Testis (tissue), 3 donors: ENCODE results near the gene CTTNBP2. TPM values are rescaled to one million over a fixed set of nuclear protein-coding genes. Genes with fewer than 3 reads are reported as not detected.

Experiments used
- DNase-seq: peaks from one replicate; pipeline ENCODE4 v3.0.0-alpha.2; 2019
- H3K27ac ChIP-seq, 2 donors: fragments of 200-600 bp; sonication (generic); one replicate each; pipeline ENCODE4 v1.5.1; 2019
- H3K27me3 ChIP-seq: fragments of 200-600 bp; sonication (generic); one replicate; pipeline ENCODE4 v1.5.1; 2019
- H3K36me3 ChIP-seq: fragments of 200-600 bp; sonication (generic); one replicate; pipeline ENCODE4 v1.5.1; 2017; ENCODE audit warnings: low read depth; ENCODE audit errors: missing control alignments
- H3K4me1 ChIP-seq: fragments of 200-600 bp; sonication (generic); one replicate; pipeline ENCODE4 v1.5.1; 2019
- H3K4me3 ChIP-seq, 2 donors: fragments of 200-600 bp; sonication (generic); one replicate each; pipeline ENCODE4 v1.5.1; 2017 to 2019
- H3K9me3 ChIP-seq: fragments of 200-600 bp; sonication (generic); one replicate; pipeline ENCODE4 v1.5.1; 2017
- CTCF ChIP-seq, 3 experiments: fragments of 450-650 bp in 2 of 3; fragments of 200-600 bp in 1 of 3; sonication (generic) in 1 of 3; IDR thresholded peaks; one replicate each; pipeline ENCODE4 v1.5.1; 2016 to 2019; ENCODE audit warnings: antibody characterized with exemption in 3 of 3, mild to moderate bottlenecking in 2 of 3, moderate library complexity in 1 of 3
- POLR2A ChIP-seq: fragments of 450-650 bp; IDR thresholded peaks from one replicate; pipeline ENCODE4 v1.6.1; 2017; ENCODE audit warnings: antibody characterized with exemption, mild to moderate bottlenecking, moderate library complexity
- WGBS, 2 donors: methylation state at CpG; one replicate each; pipeline ENCODE4 v1.1.5; 2018; 5-methylcytosine and 5-hydroxymethylcytosine counted together
- intact Hi-C: fragments of 100-400 bp; cut with DNase I; formaldehyde crosslinking; loops from one replicate; pipeline ENCODE4 v1.15.1; 2023; ENCODE audit warnings: low total_unique reads
- polyA plus RNA-seq: library from polyadenylated mRNA; stranded (reverse); fragments of 350-450 nt; fragmentation: Illumina TruSeq; extraction: RNeasy Lipid Tissue Mini Kit (QIAGEN cat#74804); gene quantifications from one replicate; pipeline ENCODE4 v1.2.3, GENCODE V29; 2014; ENCODE audit warnings: low read depth, low replicate concordance; ENCODE audit not compliant: insufficient read depth
- total RNA-seq, 2 donors: library from RNA; depleted of rRNA; stranded (reverse); fragments of >200 nt; gene quantifications; one replicate each; pipeline ENCODE4 v1.2.3, GENCODE V29; 2016

Gene CTTNBP2
- total and polyA plus RNA-seq, 3 donors from 2014 or later, result 2.7 to 4.3 (median 3.4) TPM

DNA sequence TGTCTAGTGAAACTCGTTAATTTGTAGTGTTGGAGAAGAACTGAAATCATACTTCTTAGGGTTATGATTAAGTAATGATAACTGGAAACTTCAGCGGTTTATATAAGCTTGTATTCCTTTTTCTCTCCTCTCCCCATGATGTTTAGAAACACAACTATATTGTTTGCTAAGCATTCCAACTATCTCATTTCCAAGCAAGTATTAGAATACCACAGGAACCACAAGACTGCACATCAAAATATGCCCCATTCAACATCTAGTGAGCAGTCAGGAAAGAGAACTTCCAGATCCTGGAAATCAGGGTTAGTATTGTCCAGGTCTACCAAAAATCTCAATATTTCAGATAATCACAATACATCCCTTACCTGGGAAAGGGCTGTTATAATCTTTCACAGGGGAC, 205.8 kb downstream of the CTTNBP2 start:
- no peak for TF ChIP-seq POLR2A
- no peak for TF ChIP-seq CTCF (IDR thresholded peaks at IDR 0.05)
- no peak for DNase-seq
- WGBS, 2 donors, result 77 to 78% methylated on average over 2 of the region's 2 CpGs
- Histone ChIP-seq H3K27me3 (no peaks in the 10 kb centered on the region), H3K27ac (no peak overlapping the region), H3K4me1 (no peaks in the 10 kb centered on the region), H3K4me3 (no peak overlapping the region), H3K9me3 (no peaks in the 10 kb centered on the region), H3K36me3 (no peaks in the 10 kb centered on the region)
- intact Hi-C loops, result no loop called here

DNA sequence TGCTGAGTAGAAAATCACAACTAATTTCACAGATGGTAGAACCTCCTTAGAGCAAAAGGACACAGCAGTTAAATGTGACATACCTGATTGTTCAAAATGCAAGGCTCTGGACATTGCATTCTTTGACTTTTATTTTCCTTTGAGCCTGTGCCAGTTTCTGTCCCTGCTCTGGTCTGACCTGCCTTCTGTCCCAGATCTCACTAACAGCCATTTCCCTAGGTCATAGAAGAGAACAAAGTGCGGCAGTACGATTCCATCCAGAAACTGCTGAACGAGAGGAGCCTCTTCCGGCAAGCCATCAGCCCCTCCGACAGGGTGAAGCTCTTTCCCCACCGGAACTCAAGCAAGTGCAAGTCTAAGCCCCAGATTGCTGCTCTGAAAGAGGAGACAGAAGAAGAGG, 206.6 kb downstream of the CTTNBP2 start:
- no peak for TF ChIP-seq CTCF (IDR thresholded peaks at IDR 0.05)
- no peak for TF ChIP-seq POLR2A
- no peaks in the 10 kb centered on the region for H3K27me3 ChIP-seq
- intact Hi-C loops, result no loop called here
- WGBS, 2 donors, result 87 to 93% methylated on average over 6 of the region's 6 CpGs
- DNase-seq, result no peak
- H3K27ac ChIP-seq, result no peak overlapping the region
- no peaks in the 10 kb centered on the region for H3K9me3 ChIP-seq
- H3K4me3 ChIP-seq, result no peak overlapping the region
- no peaks in the 10 kb centered on the region for H3K4me1 ChIP-seq
- H3K36me3 ChIP-seq, result no peaks in the 10 kb centered on the region

DNA sequence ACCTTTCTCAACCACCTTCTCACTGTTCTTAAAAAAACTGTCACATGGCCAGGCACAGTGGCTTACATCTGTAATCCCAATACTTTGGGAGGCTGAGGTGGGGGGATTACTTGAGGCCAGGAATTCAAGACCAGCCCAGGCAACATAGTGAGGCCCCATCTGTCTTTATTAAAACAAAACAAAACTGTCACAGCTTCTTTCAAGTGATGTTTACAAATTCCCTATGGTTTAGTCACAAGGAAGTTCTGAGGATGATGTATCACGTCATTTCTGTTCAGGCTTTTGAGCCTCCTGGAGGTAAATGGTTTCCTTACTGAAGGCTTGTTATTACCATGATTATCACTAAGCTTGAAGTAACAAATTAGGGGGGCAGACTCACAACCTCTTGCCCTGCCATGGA, 207.2 kb downstream of the CTTNBP2 start:
- 67 to 93% methylated on average over 1 of the region's 1 CpG for WGBS, 2 donors
- no peak overlapping the region for H3K4me3 ChIP-seq
- TF ChIP-seq CTCF (IDR thresholded peaks at IDR 0.05) (no peak), POLR2A (no peak)
- intact Hi-C loops, result no loop called here
- no peak overlapping the region for H3K27ac ChIP-seq
- no peaks in the 10 kb centered on the region for H3K4me1 ChIP-seq
- H3K9me3 ChIP-seq, result no peaks in the 10 kb centered on the region
- no peaks in the 10 kb centered on the region for H3K36me3 ChIP-seq
- no peak for DNase-seq
- no peaks in the 10 kb centered on the region for H3K27me3 ChIP-seq

DNA sequence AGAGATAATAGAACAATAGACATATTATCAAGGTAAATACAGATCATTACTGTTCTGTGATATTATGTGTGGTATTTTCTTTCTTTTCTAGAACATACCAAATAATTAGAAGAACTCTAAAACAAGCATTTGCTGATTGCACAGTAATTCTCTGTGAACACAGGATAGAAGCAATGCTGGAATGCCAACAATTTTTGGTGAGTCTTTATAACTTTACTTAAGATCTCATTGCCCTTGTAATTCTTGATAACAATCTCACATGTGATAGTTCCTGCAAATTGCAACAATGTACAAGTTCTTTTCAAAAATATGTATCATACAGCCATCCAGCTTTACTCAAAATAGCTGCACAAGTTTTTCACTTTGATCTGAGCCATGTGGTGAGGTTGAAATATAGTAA, 207.9 kb downstream of the CTTNBP2 start:
- H3K4me1 ChIP-seq, result no peaks in the 10 kb centered on the region
- TF ChIP-seq CTCF (IDR thresholded peaks at IDR 0.05) (no peak), POLR2A (no peak)
- intact Hi-C loops, result no loop called here
- H3K36me3 ChIP-seq, result no peaks in the 10 kb centered on the region
- H3K27ac ChIP-seq, result no peak overlapping the region
- no peaks in the 10 kb centered on the region for H3K27me3 ChIP-seq
- no peaks in the 10 kb centered on the region for H3K9me3 ChIP-seq
- DNase-seq, result no peak
- no peak overlapping the region for H3K4me3 ChIP-seq

- Histone ChIP-seq H3K27ac (no peak overlapping the region), H3K27me3 (no peaks in the 10 kb centered on the region), H3K4me3 (no peak overlapping the region), H3K36me3 (no peaks in the 10 kb centered on the region), H3K4me1 (no peaks in the 10 kb centered on the region), H3K9me3 (no peaks in the 10 kb centered on the region)
- DNase-seq, result no peak
- intact Hi-C loops, result no loop called here
- TF ChIP-seq CTCF (IDR thresholded peaks at IDR 0.05), result no peak
- no peak for TF ChIP-seq POLR2A
- WGBS, 2 donors, result 73 to 95% methylated on average over 3 of the region's 3 CpGs
These were observed 209.2 kb downstream of the CTTNBP2 start for GRCh38 chr7:117664047-117664446.
